BJ (cell line): ENCODE data around the gene RBM20. TPM values are rescaled to one million over a fixed set of nuclear protein-coding genes. Genes with fewer than 3 reads are reported as not detected.
"Not testable (repeated sequence)": the region's sequence is repeated elsewhere in the genome, so short reads cannot be mapped to it uniquely, and the experiment has no call there.

ENCODE experiments used
- CTCF ChIA-PET: fragments of 350-600 bp; formaldehyde crosslinking; extraction: SDS; loops from one replicate; lab custom pipeline; 2021; ENCODE audit warnings: antibody characterized with exemption, inconsistent platforms; lab: Yijun Ruan, JAX
- POLR2A ChIA-PET: fragments of 300-600 bp; sonication (Branson Sonifier 250); formaldehyde crosslinking; extraction: SDS; loops from one replicate; lab custom pipeline; 2021; ENCODE audit warnings: antibody characterized with exemption; lab: Charles Lee
- DNase-seq: peaks from one replicate; pipeline ENCODE4 v3.0.0-alpha.2; 2011; ENCODE audit warnings: low read depth
- H3K27me3 ChIP-seq: 2 replicates; pipeline ENCODE4 v1.6.0; 2011; ENCODE audit warnings: low read length; ENCODE audit not compliant: control insufficient read depth, insufficient read depth
- H3K36me3 ChIP-seq: 2 replicates; pipeline ENCODE4 v1.5.1; 2011; ENCODE audit warnings: low read length; ENCODE audit not compliant: control insufficient read depth, insufficient read depth
- H3K4me3 ChIP-seq: 2 replicates; pipeline ENCODE4 v1.5.1; 2011; ENCODE audit warnings: low read depth, mild to moderate bottlenecking, control low read depth, low read length
- polyA plus RNA-seq: library from polyadenylated mRNA; depleted of rRNA; stranded (reverse); fragments of >200 nt; gene quantifications from 2 replicates; pipeline ENCODE4 v1.2.3, GENCODE V29; 2011
- TF ChIP-seq, protein P1 (sequence below): IDR thresholded peaks from 2 replicates; pipeline ENCODE4 v1.5.1; 2011; ENCODE audit warnings: low read depth, mild to moderate bottlenecking, control low read depth, inconsistent platforms, low read length, moderate library complexity; ENCODE audit not compliant: insufficient read depth

The RBM20 gene
- polyA plus RNA-seq, 1 experiment, result not detected

- Histone ChIP-seq H3K27me3 (peaks cover 3% of the 10 kb centered on the region; the same call in 1 of the 2 replicates), H3K36me3 (no peaks in the 10 kb centered on the region), H3K4me3 (no peak overlapping the region)
- POLR2A ChIA-PET, result no interaction called here
- TF ChIP-seq, protein P1, sequence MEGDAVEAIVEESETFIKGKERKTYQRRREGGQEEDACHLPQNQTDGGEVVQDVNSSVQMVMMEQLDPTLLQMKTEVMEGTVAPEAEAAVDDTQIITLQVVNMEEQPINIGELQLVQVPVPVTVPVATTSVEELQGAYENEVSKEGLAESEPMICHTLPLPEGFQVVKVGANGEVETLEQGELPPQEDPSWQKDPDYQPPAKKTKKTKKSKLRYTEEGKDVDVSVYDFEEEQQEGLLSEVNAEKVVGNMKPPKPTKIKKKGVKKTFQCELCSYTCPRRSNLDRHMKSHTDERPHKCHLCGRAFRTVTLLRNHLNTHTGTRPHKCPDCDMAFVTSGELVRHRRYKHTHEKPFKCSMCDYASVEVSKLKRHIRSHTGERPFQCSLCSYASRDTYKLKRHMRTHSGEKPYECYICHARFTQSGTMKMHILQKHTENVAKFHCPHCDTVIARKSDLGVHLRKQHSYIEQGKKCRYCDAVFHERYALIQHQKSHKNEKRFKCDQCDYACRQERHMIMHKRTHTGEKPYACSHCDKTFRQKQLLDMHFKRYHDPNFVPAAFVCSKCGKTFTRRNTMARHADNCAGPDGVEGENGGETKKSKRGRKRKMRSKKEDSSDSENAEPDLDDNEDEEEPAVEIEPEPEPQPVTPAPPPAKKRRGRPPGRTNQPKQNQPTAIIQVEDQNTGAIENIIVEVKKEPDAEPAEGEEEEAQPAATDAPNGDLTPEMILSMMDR, result no peak
- CTCF ChIA-PET, result interaction anchor here (1.7 kb wide), 1 partner anchor 17 kb away, joined by 7 read pairs; no protein-coding TSS in a partner anchor
- DNase-seq, result no peak
Observed at GRCh38 chr10:110762849-110763211, 118.7 kb downstream of the RBM20 start.

DNA sequence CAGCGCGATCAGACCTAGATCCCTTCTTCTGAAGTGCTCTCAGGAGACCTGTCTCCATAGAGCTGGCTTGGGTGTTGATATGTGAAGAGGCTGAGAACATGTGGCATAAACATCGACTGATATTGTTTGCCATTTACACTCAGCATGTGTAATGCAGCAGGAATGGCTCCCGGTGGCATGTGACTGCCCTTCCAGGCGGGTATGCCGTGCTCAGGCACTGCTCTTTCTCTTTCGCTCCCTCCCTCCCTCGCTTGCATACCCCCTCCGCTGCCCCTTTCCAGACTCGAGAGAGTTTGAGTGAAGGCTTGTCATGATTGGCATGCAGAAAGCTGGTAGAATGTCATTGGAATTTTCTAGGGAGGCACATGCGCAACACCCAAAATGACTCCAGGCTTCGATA is 120.2 kb downstream of the RBM20 start:
- H3K36me3 ChIP-seq, result no peaks in the 10 kb centered on the region
- no peak for DNase-seq
- ChIA-PET CTCF (interaction anchor here (2.7 kb wide), 1 partner anchor 18 kb away, joined by 6 read pairs; no protein-coding TSS in a partner anchor), POLR2A (no interaction called here)
- TF ChIP-seq, protein P1, result no peak
- peaks cover 3% of the 10 kb centered on the region; the same call in 1 of the 2 replicates for H3K27me3 ChIP-seq
- no peak overlapping the region for H3K4me3 ChIP-seq

DNA sequence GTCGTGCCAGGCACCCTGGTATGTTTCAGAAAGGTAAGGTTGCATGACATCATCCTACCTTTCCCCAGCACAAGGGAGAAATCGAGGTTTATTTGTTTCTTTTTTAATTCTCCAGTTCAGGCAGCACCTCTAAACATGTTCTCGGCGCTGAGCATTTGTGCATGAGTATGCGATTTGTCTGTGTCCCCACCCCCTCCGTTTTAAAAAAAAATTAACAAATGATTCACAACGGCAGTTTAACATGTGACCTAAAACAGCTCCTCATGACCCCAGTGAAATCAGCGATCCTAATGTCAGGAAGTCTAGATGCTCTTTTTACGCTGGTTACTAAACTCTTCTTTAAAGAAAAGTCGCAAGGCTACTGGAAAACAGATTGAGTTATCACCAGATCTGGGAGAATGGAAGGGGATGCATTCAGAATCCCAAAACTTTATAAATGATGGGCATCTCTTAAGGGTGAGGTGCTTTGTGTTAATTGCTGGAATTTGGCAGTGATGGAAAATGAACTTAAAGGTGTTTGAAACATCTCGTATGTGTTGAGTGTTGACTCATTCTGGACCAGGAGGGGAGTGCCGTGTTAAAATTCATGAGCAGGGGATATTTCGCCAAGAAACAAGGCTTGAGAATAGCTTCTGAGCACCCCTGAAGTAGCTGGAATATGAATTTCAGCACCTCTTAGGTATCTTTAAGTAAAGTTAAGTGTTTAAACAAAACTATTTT is 120.8 kb downstream of the RBM20 start:
- ChIA-PET CTCF (interaction anchor here (2.7 kb wide), 1 partner anchor 19 kb away, joined by 6 read pairs; no protein-coding TSS in a partner anchor), POLR2A (interaction anchor here (0.6 kb wide), 1 partner anchor 691 kb away, joined by 4 read pairs; no protein-coding TSS in a partner anchor)
- H3K4me3 ChIP-seq, result no peak overlapping the region
- TF ChIP-seq, protein P1, result no peak
- no peak for DNase-seq
- no peaks in the 10 kb centered on the region for H3K36me3 ChIP-seq
- peaks cover 3% of the 10 kb centered on the region; the same call in 1 of the 2 replicates for H3K27me3 ChIP-seq

GRCh38 chr10:110765513-110766319 is 121.6 kb downstream of the RBM20 start:
- TF ChIP-seq, protein P1, result no peak
- DNase-seq, result no peak
- no peaks in the 10 kb centered on the region for H3K36me3 ChIP-seq
- POLR2A ChIA-PET, result interaction anchor here (0.6 kb wide), 1 partner anchor 691 kb away, joined by 4 read pairs; no protein-coding TSS in a partner anchor
- no peak overlapping the region for H3K4me3 ChIP-seq
- CTCF ChIA-PET, result interaction anchor here (0.5 to 2.7 kb wide), 3 partner anchors 20 to 553 kb away, joined by 3 to 6 read pairs (median 4); partner anchors contain the start of gene PDCD4
- peaks cover 5% of the 10 kb centered on the region; the same call in 1 of the 2 replicates for H3K27me3 ChIP-seq

- H3K27me3 ChIP-seq, H3K4me3 ChIP-seq, DNase-seq, CTCF ChIA-PET, POLR2A ChIA-PET, H3K36me3 ChIP-seq: not testable (repeated sequence)
Observed at GRCh38 chr10:110767601-110768000, 123.5 kb downstream of the RBM20 start.
